ENCODE measurements around the gene LY6G6F.
A peak's percentile ranks its signal among the peaks of the same experiment; 100 is the strongest.

Gene LY6G6F

DNA sequence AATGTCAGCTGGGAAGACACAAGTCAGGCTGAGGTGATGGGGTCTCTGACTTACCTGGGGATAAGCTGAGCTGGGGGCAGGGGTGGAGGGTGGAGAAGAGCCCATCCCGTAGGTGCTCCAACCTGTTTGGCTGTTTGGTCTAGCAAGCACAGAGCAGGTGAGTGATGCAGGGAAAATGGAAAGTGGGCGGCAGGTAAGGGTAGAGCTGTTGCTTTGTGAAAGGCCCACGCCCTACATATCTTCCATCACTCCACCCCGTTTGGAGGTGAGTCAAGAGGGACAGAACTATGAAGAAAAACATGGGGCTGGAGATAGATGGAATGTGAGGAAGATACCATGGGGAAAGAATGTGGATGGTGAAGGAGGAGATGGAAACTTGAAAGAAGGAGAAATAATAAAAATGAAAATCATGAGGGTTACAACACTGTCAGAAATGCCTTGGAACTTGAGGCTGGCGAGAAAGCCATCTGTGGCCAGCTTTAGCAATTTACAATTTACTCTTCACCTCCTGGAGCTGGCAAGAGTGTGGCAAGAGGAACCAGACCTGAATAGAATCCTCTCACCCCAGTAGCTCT lies 13.6 kb downstream of the LY6G6F start:
- no peaks in the 10 kb centered on the region for H3K9me3 ChIP-seq (ENCODE audit: control insufficient read depth, insufficient read depth, low read length)
- H3K9ac ChIP-seq (ENCODE audit: low read depth, low read length) = no peak overlapping the region
- no peaks in the 10 kb centered on the region for H3K36me3 ChIP-seq (ENCODE audit: insufficient read depth, low read length)
- peaks cover 3% of the 10 kb centered on the region; the same call in 1 of the 2 replicates for H3K4me1 ChIP-seq (ENCODE audit: insufficient read depth, low read length)

DNA sequence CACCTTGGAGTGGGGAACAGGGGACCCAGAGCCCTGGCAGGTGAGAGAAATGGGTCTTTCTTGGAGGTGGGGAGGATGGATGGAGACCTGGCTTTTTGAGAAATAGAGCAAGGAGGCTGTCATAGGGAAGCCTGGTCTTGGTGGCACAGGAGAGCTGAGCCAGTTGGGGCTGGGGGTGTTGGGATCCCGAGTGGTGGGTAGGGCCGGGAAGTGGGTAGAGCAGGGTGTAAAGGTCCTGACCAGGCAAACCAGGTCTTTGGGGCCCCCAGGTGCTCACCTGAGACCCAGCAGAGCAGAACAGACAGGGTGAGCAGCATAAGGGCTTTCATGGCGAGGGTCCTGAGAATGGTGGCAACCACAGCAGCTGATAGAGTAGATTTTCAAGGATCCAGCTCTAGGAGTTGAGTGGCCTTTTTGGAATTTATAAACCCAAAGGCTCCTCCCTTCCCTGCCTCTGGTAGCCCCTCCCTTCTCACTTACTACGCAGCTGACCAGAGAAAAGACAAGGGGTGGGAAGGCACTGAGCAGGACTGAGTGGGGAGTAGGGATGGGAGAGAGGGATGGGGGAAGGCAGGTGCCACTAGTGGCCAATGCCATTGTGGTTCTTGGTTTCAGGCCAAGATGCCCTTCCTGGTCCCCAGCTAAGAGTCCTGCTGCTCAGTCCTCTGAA lies 14.8 kb downstream of the LY6G6F start, which contains the start of gene LY6G6C:
TSS of gene LY6G6C (minus strand) at position 396 of the 670 bp plus-strand sequence. CDS start at position 329, 67 bp downstream.
- Histone ChIP-seq H3K9ac (ENCODE audit: low read depth, low read length) (no peak within 1 kb of the TSS), H3K9me3 (ENCODE audit: control insufficient read depth, insufficient read depth, low read length) (no peaks in the 10 kb centered on the region), H3K4me1 (ENCODE audit: insufficient read depth, low read length) (peaks cover 3% of the 10 kb centered on the region; the same call in 1 of the 2 replicates), H3K36me3 (ENCODE audit: insufficient read depth, low read length) (no peaks in the 10 kb centered on the region)

DNA sequence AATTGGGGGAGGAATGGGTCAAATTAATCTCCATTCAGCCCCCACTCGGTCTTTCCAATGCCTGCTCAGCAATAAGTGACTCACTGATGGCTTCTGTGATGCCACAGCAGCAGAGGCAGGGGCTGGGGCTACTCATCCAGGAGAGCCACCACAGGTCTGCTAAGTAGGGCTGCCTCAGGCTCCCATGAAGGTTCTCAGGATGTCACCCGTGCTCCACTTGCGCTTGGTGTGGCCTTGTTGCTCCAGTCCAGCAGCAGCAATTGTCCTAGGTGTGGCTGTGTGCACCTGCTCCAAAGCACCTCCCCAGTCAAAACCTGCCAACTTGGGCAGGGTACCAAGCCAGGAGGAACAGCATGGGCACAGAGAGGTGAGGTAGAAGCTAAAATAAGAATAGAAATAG lies 15.5 kb downstream of the LY6G6F start:
- H3K36me3 ChIP-seq (ENCODE audit: insufficient read depth, low read length) = no peaks in the 10 kb centered on the region
- peaks cover 3% of the 10 kb centered on the region; the same call in 1 of the 2 replicates for H3K4me1 ChIP-seq (ENCODE audit: insufficient read depth, low read length)
- no peak overlapping the region for H3K9ac ChIP-seq (ENCODE audit: low read depth, low read length)
- no peaks in the 10 kb centered on the region for H3K9me3 ChIP-seq (ENCODE audit: control insufficient read depth, insufficient read depth, low read length)

DNA sequence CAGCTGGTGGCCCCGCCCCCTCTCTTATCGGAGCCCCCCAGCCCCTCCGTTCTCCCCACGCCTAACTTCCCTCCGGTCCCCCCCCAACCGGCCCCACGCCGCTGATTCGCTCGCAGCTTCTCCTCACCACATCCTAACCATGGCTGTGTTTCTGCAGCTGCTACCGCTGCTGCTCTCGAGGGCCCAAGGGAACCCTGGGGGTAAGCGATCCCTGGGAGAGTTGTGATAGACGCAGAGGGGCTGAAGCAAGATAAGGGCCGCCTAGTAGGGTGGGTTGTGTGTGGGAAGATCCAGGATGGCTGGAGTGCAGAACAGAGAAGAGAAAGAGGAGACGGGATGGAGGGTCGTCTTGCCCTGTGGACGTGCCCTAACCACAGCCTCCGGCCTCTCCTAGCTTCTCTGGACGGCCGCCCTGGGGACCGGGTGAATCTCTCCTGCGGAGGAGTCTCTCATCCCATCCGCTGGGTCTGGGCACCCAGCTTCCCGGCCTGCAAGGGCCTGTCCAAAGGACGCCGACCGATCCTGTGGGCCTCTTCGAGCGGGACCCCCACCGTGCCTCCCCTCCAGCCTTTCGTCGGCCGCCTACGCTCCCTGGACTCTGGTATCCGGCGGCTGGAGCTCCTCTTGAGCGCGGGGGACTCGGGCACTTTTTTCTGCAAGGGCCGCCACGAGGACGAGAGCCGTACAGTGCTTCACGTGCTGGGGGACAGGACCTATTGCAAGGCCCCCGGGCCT lies 16.7 kb downstream of the LY6G6F start, which contains the start of gene MPIG6B:
TSS of gene MPIG6B (plus strand) at position 129 of the 735 bp plus-strand sequence. CDS start at position 140, 11 bp downstream.
- 0 out of 2 replicates have a peak, but pooled peaks cover 3% of the 10 kb centered on the region for H3K4me1 ChIP-seq (ENCODE audit: insufficient read depth, low read length)
- no peaks in the 10 kb centered on the region for H3K36me3 ChIP-seq (ENCODE audit: insufficient read depth, low read length)
- H3K9me3 ChIP-seq (ENCODE audit: control insufficient read depth, insufficient read depth, low read length) = no peaks in the 10 kb centered on the region
- no peak within 1 kb of the TSS for H3K9ac ChIP-seq (ENCODE audit: low read depth, low read length)

DNA sequence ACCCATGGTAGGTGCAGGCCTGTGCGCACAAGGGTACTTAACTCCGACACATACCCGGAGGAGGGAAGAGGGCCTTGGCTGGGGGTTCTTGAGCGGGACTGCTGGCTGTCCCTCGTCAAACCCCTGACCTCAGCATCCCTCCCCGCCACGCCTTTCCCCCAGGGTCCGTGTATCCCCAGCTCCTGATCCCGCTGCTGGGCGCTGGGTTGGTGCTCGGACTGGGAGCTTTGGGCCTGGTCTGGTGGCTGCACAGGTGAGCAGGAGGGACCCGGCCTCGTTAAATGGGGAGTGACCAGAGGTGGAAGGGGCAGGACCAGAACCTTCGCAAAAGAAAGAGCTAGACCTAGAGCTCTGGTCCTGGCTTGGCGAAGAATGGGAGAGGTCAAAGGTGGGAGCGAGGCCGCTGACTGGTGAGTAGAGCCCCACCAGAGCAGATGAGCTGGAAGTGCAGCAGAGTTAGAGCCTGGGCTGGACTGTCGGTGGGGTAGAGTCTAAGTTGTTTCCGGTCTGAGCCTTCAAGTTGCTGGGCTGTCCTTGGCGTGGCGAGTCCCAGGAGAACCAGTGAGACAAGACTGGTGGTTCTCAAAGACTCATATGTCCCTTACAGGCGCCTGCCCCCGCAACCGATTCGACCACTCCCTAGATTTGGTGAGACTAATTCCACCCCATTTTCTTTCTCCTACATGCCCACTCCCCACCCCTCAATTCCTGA lies 17.5 kb downstream of the LY6G6F start:
- H3K9me3 ChIP-seq (ENCODE audit: control insufficient read depth, insufficient read depth, low read length) = no peaks in the 10 kb centered on the region
- H3K9ac ChIP-seq (ENCODE audit: low read depth, low read length) = no peak overlapping the region
- no peaks in the 10 kb centered on the region for H3K36me3 ChIP-seq (ENCODE audit: insufficient read depth, low read length)
- H3K4me1 ChIP-seq (ENCODE audit: insufficient read depth, low read length) = no peaks in the 10 kb centered on the region

DNA sequence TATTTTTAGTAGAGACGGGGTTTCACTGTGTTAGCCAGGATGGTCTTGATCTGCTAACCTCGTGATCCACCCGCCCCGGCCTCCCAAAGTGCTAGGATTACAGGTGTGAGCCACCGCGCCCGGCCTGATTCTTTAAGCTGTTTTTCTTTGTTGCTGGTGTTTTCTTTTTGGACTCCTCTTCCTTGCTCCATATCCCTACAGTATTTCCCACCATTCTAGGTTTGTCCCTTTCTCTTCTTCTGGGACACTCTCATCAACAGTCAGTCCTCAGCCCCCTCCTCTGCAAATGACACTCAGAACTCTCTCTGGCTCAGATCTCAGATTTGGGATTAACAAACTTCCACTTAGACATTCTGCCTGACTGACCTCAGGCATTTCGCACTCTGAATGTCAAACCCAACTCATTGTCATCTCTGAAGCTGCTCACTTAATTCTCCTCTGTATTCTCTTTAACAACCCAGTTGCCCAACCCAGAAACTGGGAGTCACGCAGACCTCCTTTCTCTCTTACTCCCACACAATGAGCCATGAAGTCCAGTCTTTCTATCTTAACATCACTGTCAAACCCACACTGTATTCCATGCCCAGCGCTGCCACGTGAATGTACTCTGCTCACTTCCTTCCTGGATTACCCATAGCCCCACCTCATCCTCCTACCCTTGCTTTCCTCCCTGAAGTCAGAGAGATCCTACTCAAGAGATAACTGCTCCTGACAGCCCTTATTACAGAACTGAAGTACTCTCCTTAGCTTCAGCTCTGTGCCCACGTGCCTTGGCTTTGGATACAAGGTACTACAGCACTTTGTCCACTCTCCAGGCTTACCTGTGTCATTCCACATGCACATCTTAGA lies 19.1 kb downstream of the LY6G6F start:
- H3K9me3 ChIP-seq (ENCODE audit: control insufficient read depth, insufficient read depth, low read length) = no peaks in the 10 kb centered on the region
- H3K36me3 ChIP-seq (ENCODE audit: insufficient read depth, low read length) = no peaks in the 10 kb centered on the region
- H3K9ac ChIP-seq (ENCODE audit: low read depth, low read length) = no peak overlapping the region
- H3K4me1 ChIP-seq (ENCODE audit: insufficient read depth, low read length) = no peaks in the 10 kb centered on the region; the same call in 1 of the 2 replicates

DNA sequence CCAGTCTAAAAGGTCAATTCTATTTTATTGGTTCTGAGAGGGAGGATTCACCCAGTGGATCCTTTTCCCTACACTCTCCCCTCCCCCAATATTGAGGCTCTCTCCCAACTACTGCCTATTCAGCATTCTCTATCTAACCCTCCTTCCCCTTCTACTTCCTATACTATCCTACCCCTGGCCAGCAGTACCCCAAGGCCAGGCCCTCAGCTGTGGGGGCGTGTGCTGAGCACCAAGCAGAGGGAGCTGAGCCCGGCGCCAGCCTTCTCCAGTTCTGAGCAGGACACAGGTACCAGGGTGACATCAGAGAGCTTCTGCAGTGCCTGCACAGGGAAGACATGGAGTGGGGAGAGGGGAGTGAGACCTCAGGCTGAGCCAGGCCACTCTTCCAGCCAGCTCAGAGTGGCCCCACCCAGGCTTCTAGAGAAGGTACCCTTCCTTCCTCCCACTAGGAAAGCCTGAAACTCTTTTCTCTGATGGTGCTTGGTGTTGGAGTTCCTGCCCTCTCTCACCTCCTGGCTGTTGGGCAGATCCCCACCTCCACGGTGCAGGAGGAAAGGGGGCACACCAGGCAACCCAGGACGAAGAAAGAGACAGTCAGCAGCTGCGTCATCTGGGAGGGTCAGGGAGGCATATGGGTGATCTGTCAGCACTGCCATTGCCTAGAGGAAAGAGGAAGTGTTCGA lies 20.5 kb downstream of the LY6G6F start:
- H3K9me3 ChIP-seq (ENCODE audit: control insufficient read depth, insufficient read depth, low read length) = no peaks in the 10 kb centered on the region
- H3K4me1 ChIP-seq (ENCODE audit: insufficient read depth, low read length) = no peaks in the 10 kb centered on the region; the same call in 1 of the 2 replicates
- no peak overlapping the region for H3K9ac ChIP-seq (ENCODE audit: low read depth, low read length)
- H3K36me3 ChIP-seq (ENCODE audit: insufficient read depth, low read length) = peaks cover 8% of the 10 kb centered on the region

DNA sequence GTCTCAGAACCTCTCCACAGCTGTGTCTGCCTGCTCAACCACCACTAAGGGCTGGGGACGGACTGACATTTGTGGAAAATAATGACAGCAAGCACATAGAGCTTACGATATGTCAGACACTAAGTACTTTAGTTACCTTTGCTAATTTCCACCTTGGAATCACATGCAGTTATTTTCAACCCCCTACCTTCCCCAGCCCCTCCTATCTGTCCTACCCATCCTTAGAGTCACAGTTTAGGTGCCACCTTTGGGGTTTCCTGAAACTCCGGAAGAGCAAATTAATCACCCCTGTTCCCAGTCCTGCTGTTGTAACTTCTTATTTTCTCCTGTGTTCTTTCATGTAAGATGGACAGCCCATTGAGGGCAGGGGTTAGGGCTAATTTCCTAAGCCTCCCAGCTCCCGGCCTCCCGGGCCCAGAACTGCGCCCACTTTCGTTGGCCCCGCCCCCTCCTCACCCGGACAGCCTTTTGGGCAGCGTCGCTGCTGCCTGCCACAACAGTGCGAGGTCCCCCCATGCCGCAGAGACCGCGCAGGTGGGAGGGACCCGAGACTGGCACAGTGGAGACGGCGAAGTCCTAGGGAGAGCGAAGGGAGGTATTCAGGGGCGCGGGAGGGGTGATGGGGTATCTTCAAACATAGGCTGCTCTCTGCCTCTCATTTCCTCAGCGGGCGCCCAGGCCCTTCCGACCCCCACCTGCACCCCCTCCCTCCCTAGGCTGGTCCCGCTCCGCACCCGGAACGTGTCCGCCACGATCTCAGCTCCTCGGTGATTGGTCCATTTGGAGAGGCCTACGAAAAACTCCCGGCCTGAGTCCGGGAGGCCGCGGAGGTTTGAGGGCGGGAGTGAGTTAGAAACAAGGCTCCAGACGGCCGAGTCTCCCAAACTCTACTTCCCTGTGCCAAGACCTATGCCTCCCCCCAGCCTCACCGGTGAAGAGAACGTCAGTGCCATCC lies 21.3 kb downstream of the LY6G6F start:
- Histone ChIP-seq H3K36me3 (ENCODE audit: insufficient read depth, low read length) (peaks cover 10% of the 10 kb centered on the region), H3K9ac (ENCODE audit: low read depth, low read length) (peak overlapping the region; percentile 85), H3K4me1 (ENCODE audit: insufficient read depth, low read length) (no peaks in the 10 kb centered on the region; the same call in 1 of the 2 replicates), H3K9me3 (ENCODE audit: control insufficient read depth, insufficient read depth, low read length) (no peaks in the 10 kb centered on the region)

DNA sequence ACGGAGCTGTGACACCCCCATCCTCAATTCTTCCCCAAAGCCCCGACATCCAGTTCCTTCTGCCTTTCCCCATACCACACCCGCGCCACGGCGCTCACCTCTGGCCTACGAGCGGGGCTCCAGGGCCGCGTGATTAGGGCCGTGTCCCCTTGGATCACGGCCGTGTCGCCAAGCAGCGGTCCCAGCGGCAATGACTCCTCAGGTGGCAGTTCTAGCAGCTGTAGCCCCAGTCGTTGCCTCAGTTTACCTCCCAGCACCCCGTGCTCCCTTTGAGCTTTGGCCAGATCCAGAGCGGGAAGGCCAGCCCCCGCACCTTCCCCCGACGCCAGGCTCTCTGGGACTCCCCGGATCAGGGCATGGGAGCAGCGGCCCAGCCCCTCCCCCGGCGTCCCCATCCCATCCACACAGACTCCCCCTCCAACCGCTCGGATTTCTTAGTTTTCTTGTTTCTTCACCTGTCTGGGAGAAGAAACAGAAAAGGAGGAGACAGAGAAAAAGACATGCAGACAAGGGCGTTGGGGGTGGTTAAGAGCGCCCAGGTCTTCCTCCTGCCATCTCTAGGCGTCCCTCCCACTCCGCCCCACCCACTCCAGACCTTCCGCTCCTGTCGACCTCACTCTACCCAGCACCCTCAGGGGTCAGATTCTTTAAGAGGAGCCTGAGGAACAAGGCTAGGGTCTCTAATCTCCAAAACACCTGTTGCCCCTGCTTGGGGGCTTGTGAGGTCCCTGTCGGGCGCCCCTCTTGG lies 22.3 kb downstream of the LY6G6F start, which contains the start of gene DDAH2:
TSS of gene DDAH2 (minus strand) at position 533 of the 748 bp plus-strand sequence. CDS start at position 395, 138 bp downstream.
- Histone ChIP-seq H3K4me1 (ENCODE audit: insufficient read depth, low read length) (peaks cover 2% of the 10 kb centered on the region), H3K9me3 (ENCODE audit: control insufficient read depth, insufficient read depth, low read length) (no peaks in the 10 kb centered on the region), H3K36me3 (ENCODE audit: insufficient read depth, low read length) (peaks cover 19% of the 10 kb centered on the region), H3K9ac (ENCODE audit: low read depth, low read length) (peak within 1 kb of the TSS; percentile 85)

DNA sequence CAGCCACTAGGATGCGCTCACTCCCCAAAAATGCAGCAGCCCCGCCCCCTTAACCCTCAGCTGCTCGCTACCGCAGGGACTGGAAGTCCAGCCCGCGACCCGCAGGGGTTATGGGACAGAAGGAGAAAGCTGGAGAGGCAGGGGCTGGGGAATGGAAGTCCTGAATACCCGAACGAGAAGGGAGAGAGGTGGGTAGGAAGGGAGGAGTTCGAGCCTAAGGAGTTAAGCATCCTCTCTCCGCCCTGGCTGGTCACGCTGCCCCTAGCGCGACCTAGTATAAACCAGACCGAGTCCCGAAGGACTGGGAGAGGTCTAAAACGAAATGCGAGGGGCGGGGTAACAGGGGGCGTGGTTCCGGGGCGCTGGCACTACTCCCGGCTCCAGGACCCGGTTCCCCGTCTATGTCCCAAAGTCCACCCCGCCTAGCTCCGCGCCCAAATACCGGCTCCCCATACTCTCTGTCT lies 22.9 kb downstream of the LY6G6F start:
- Histone ChIP-seq H3K9ac (ENCODE audit: low read depth, low read length) (peak overlapping the region; percentile 85), H3K36me3 (ENCODE audit: insufficient read depth, low read length) (peaks cover 21% of the 10 kb centered on the region), H3K4me1 (ENCODE audit: insufficient read depth, low read length) (peaks cover 8% of the 10 kb centered on the region), H3K9me3 (ENCODE audit: control insufficient read depth, insufficient read depth, low read length) (no peaks in the 10 kb centered on the region)

DNA sequence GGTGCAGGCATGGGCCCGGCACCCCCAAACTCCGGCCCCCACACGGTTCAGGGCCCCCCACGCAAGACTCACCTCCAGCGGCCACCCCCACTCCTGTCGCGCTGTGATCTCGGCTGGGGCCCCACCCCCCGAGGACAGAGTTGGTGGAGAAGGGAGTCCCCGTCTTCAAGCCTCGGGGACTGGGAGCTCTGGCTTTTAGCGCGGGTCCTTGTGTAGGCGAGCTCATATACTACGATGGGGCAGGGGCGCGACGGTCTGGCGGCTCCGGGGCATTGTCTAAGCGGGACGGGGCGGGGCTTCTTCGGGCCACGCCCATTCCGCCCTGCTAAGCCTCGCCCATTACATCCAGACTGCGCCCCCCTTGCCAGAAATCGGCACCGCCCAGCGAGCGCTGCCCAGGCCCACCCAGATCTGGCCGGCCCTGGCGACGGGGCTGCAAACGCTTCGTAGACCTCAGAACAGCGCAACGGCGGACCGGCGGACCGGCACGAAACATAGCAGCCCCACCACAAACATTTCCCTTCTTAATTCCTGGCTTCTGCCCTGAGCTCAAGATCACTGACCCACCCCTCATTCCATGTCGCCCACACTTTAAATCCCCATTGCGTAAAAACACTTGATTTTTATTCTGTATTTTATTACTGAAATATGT lies 23.4 kb downstream of the LY6G6F start:
- Histone ChIP-seq H3K4me1 (ENCODE audit: insufficient read depth, low read length) (peaks cover 8% of the 10 kb centered on the region), H3K36me3 (ENCODE audit: insufficient read depth, low read length) (peaks cover 21% of the 10 kb centered on the region), H3K9me3 (ENCODE audit: control insufficient read depth, insufficient read depth, low read length) (no peaks in the 10 kb centered on the region), H3K9ac (ENCODE audit: low read depth, low read length) (peak overlapping the region; percentile 85)
